A549 (cell line): Measurements from ENCODE around the gene IRF4. TPM values are rescaled to one million over a fixed set of nuclear protein-coding genes. Genes with fewer than 3 reads are reported as not detected.

Source experiments
- ATAC-seq, 2 experiments: fragments of 200-7000 bp in 1 of 2; fragments of >200 bp in 1 of 2; cut with Nextera tagmentation in 1 of 2; cut with Tn5 transposase in 1 of 2; 3 replicates each; pipeline versions ENCODE4 v1.8.0 to v1.9.1; 2018 to 2020; ENCODE audit warnings: mild to moderate bottlenecking in 1 of 2, moderate library complexity in 1 of 2
- CTCF ChIA-PET: fragments of 300-600 bp; sonication (Branson Sonifier 250); formaldehyde crosslinking; extraction: SDS; loops from one replicate; lab custom pipeline; 2021; ENCODE audit warnings: antibody characterized with exemption, inconsistent platforms; lab: Yijun Ruan, JAX
- POLR2A ChIA-PET: fragments of 350-600 bp; formaldehyde crosslinking; extraction: SDS; loops from one replicate; lab custom pipeline; 2021; ENCODE audit warnings: antibody characterized with exemption, inconsistent platforms; lab: Yijun Ruan, JAX
- DNase-seq, 2 experiments: peaks; one replicate each; pipeline versions ENCODE4 v3.0.0 to v3.0.0-alpha.2; 2011 to 2016; ENCODE audit warnings: low read depth in 1 of 2, low spot score in 1 of 2
- FAIRE-seq: peaks from 2 replicates; lab custom pipeline; 2011; peaks lifted over from hg19 to GRCh38; lab: Jason Lieb, UNC
- H3K27ac ChIP-seq, 2 experiments: fragments of >200 bp; sonication (Bioruptor Twin); formaldehyde crosslinking; 3 replicates each; pipeline ENCODE4 v1.5.1; 2016 to 2017
- H3K4me1 ChIP-seq: fragments of >200 bp; sonication (Bioruptor Twin); formaldehyde crosslinking; 3 replicates; pipeline ENCODE4 v1.6.1; 2016
- H3K4me2 ChIP-seq: fragments of >200 bp; sonication (Bioruptor Twin); formaldehyde crosslinking; 3 replicates; pipeline ENCODE4 v1.6.1; 2016
- H3K4me3 ChIP-seq: fragments of >200 bp; sonication (Bioruptor Twin); formaldehyde crosslinking; 3 replicates; pipeline ENCODE4 v1.5.1; 2016
- H3K9me3 ChIP-seq: fragments of >200 bp; sonication (Bioruptor Twin); formaldehyde crosslinking; 3 replicates; pipeline ENCODE4 v1.6.1; 2016
- BHLHE40 ChIP-seq: IDR thresholded peaks from 2 replicates; pipeline ENCODE4 v1.6.1; 2012; ENCODE audit warnings: low read depth, low read length, inconsistent platforms
- CHD4 ChIP-seq: fragments of 200-600 bp; sonication (generic); IDR thresholded peaks from 2 replicates; pipeline ENCODE4 v1.6.1; 2016; ENCODE audit warnings: antibody characterized with exemption, mild to moderate bottlenecking, borderline replicate concordance
- EHF ChIP-seq: fragments of 250-450 bp; sonication (Bioruptor Pico); IDR thresholded peaks from 2 replicates; pipeline ENCODE4 v1.5.0; 2020; ENCODE audit warnings: mild to moderate bottlenecking
- EHMT2 ChIP-seq: fragments of 200-600 bp; sonication (generic); IDR thresholded peaks from 2 replicates; pipeline ENCODE4 v1.6.1; 2016; ENCODE audit warnings: antibody characterized with exemption, low read depth, mild to moderate bottlenecking, moderate library complexity
- FOSB ChIP-seq: fragments of 250-450 bp; sonication (Bioruptor Pico); IDR thresholded peaks from 2 replicates; pipeline ENCODE4 v1.5.0; 2020; ENCODE audit warnings: mild to moderate bottlenecking, moderate library complexity
- HDAC2 ChIP-seq: fragments of 200-600 bp; sonication (generic); IDR thresholded peaks from 2 replicates; pipeline ENCODE4 v1.6.1; 2016
- HOXB5 ChIP-seq: fragments of 250-450 bp; sonication (Bioruptor Pico); IDR thresholded peaks from 2 replicates; pipeline ENCODE4 v1.5.0; 2020; ENCODE audit warnings: mild to moderate bottlenecking, moderate library complexity
- KDM5A ChIP-seq: fragments of 200-600 bp; sonication (generic); IDR thresholded peaks from 2 replicates; pipeline ENCODE4 v1.6.1; 2016; ENCODE audit warnings: antibody characterized with exemption, mild to moderate bottlenecking
- MAFK ChIP-seq: fragments of 450-650 bp; IDR thresholded peaks from 2 replicates; pipeline ENCODE4 v1.6.1; 2014; ENCODE audit not compliant: partially characterized antibody
- MAZ ChIP-seq: fragments of 150-350 bp; IDR thresholded peaks from 2 replicates; pipeline ENCODE4 v1.6.1; 2014; ENCODE audit warnings: antibody characterized with exemption, low read depth, low read length, borderline replicate concordance
- RAD21 ChIP-seq, 2 experiments: fragments of >200 bp in 1 of 2; sonication (Bioruptor Twin) in 1 of 2; formaldehyde crosslinking in 1 of 2; IDR thresholded peaks in 1 of 2; conservative IDR thresholded peaks in 1 of 2; 2 replicates in 1 of 2; 3 replicates in 1 of 2; pipeline ENCODE4 v1.6.1; 2012 to 2018; ENCODE audit warnings: inconsistent platforms in 1 of 2
- RARB ChIP-seq: fragments of 250-450 bp; sonication (Bioruptor Pico); IDR thresholded peaks from 2 replicates; pipeline ENCODE4 v1.8.0; 2021; ENCODE audit warnings: mild to moderate bottlenecking, moderate library complexity
- RCOR1 ChIP-seq: fragments of 150-350 bp; IDR thresholded peaks from 2 replicates; pipeline ENCODE4 v1.6.1; 2014; ENCODE audit warnings: antibody characterized with exemption, low read length, low read depth
- RFX5 ChIP-seq: fragments of 450-650 bp; IDR thresholded peaks from 2 replicates; pipeline ENCODE4 v1.7.1; 2014; ENCODE audit warnings: antibody characterized with exemption, mild to moderate bottlenecking, moderate library complexity
- SREBF2 ChIP-seq: fragments of 450-650 bp; IDR thresholded peaks from 2 replicates; pipeline ENCODE4 v1.6.1; 2014; ENCODE audit warnings: mild to moderate bottlenecking, moderate library complexity
- TFCP2L1 ChIP-seq: fragments of 250-450 bp; sonication (Bioruptor Pico); IDR thresholded peaks from 2 replicates; pipeline ENCODE4 v1.5.0; 2021; ENCODE audit warnings: mild to moderate bottlenecking
- ZC3H11A ChIP-seq: fragments of 450-650 bp; IDR thresholded peaks from 2 replicates; pipeline ENCODE4 v1.6.1; 2014; ENCODE audit warnings: antibody characterized with exemption, mild to moderate bottlenecking
- whole genome bisulfite sequencing: methylation state at CpG from one replicate; pipeline ENCODE4 v1.1.6; 2017; ENCODE audit errors: missing lambda C conversion rate; 5-methylcytosine and 5-hydroxymethylcytosine counted together
- polyA plus RNA-seq, 4 experiments: library from polyadenylated mRNA; depleted of rRNA in 3 of 4; stranded (reverse); fragments of >200 nt; fragmentation: RNase III in 1 of 4; extraction: RNeasy Plus Mini Kit Qiagen cat#74134 plus additional on column Dnase treatment in 1 of 4; gene quantifications; 2 replicates in 3 of 4; 3 replicates in 1 of 4; pipeline ENCODE4 v1.2.3, GENCODE V29; 2011 to 2017
- TF ChIP-seq, protein P1 (sequence below): fragments of 150-350 bp; IDR thresholded peaks from 2 replicates; pipeline ENCODE4 v1.6.1; 2014; ENCODE audit warnings: low read depth, mild to moderate bottlenecking, low read length
- TF ChIP-seq, protein P2 (sequence below): fragments of 250-450 bp; sonication (Bioruptor Pico); IDR thresholded peaks from 2 replicates; pipeline ENCODE4 v1.5.0; 2021; ENCODE audit warnings: mild to moderate bottlenecking, moderate library complexity, borderline replicate concordance
- TF ChIP-seq, protein P3 (sequence below): fragments of 250-450 bp; sonication (Bioruptor Pico); IDR thresholded peaks from 2 replicates; pipeline ENCODE4 v1.5.0; 2020; ENCODE audit warnings: low read depth, mild to moderate bottlenecking, moderate library complexity
- TF ChIP-seq, protein P4 (sequence below): fragments of 450-650 bp; IDR thresholded peaks from 2 replicates; pipeline ENCODE4 v1.6.1; 2014; ENCODE audit warnings: antibody characterized with exemption
- TF ChIP-seq, protein P5 (sequence below): fragments of >200 bp; sonication (Bioruptor Twin); formaldehyde crosslinking; IDR thresholded peaks from 3 replicates; pipeline ENCODE4 v1.6.1; 2016

Gene IRF4
- polyA plus RNA-seq, 2 of the 4 experiments (the other 2 are of a cell fraction) = 0.03 TPM

DNA sequence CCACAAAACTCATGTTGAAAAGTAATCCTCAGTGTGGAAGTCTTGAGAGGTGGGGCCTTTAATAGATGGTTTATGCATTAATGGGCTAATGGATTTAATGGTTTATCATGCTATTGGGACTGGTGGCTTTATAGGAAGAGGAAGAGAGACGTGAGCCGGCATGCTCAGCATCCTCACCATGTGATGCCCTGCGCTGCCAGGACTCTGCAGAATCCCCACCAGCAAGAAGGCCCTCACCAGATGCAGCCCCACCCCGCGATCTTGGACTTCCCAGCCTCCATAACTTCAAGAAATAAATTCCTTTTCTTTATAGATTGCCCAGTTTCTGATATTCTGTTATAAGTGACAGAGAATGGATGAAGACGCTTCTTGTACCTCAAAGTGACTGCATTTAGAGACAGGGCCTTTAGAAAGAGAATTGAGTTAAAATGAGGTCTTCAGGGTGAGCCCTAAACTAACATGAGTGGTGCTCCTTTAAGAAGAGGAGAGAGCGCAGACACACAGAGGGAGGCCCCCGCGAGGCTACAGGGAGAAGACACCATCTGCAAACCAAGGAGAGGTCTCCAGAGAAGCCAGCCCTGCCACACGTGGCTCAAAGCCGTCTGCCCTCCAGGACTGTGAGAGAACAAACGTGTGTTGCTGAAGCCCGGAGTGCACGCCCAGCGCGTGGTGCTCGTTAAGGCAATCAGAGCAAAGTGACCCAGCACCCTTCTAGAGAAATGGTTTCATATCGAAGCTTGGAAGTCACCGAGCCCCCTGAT, 56.9 kb downstream of the IRF4 start (continued):
- TF ChIP-seq, protein P1, sequence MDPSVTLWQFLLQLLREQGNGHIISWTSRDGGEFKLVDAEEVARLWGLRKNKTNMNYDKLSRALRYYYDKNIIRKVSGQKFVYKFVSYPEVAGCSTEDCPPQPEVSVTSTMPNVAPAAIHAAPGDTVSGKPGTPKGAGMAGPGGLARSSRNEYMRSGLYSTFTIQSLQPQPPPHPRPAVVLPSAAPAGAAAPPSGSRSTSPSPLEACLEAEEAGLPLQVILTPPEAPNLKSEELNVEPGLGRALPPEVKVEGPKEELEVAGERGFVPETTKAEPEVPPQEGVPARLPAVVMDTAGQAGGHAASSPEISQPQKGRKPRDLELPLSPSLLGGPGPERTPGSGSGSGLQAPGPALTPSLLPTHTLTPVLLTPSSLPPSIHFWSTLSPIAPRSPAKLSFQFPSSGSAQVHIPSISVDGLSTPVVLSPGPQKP = no peak
- TF ChIP-seq RFX5 = no peak
- TF ChIP-seq, protein P2, sequence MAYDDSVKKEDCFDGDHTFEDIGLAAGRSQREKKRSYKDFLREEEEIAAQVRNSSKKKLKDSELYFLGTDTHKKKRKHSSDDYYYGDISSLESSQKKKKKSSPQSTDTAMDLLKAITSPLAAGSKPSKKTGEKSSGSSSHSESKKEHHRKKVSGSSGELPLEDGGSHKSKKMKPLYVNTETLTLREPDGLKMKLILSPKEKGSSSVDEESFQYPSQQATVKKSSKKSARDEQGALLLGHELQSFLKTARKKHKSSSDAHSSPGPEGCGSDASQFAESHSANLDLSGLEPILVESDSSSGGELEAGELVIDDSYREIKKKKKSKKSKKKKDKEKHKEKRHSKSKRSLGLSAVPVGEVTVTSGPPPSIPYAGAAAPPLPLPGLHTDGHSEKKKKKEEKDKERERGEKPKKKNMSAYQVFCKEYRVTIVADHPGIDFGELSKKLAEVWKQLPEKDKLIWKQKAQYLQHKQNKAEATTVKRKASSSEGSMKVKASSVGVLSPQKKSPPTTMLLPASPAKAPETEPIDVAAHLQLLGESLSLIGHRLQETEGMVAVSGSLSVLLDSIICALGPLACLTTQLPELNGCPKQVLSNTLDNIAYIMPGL (CRISPR knock-in tag) = no peak
- TF ChIP-seq RARB (CRISPR knock-in tag) = no peak
- TF ChIP-seq KDM5A = no peak

DNA sequence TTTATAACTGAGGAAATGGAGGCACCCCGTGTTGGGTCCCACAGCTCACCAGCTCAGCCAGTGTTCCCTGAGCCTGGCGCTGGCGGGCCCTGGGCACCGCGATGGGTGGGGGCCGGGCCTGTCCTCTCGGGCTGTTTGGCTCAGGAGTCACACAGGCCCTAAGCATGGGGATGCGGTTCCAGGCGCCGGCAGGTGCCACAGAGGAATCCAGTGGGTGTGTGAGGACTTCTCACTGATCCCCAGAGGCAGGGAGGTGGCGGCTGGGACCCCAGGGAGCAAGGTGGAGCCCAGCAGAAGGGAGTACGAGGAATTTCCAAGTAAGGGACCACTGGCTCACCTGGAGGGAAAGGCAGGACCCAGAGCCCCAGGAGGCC, 57.5 kb downstream of the IRF4 start:
- ATAC-seq (no peak), DNase-seq (no peak), FAIRE-seq (no peak)
- TF ChIP-seq HDAC2 = no peak
- TF ChIP-seq EHMT2 = no peak
- no peak overlapping the region for H3K4me2 ChIP-seq
- H3K4me3 ChIP-seq = no peak overlapping the region
- CTCF ChIA-PET = interaction anchor here (1.0 kb wide), 1 partner anchor 14 kb away, joined by 3 read pairs; no protein-coding TSS in a partner anchor
- H3K4me1 ChIP-seq = no peaks in the 10 kb centered on the region
- POLR2A ChIA-PET = interaction anchor here (0.6 kb wide), 1 partner anchor 26 kb away, joined by 4 read pairs; no protein-coding TSS in a partner anchor
- WGBS = 75% methylated on average over 11 of the region's 12 CpGs
- no peaks in the 10 kb centered on the region for H3K9me3 ChIP-seq
- no peak overlapping the region for H3K27ac ChIP-seq

DNA sequence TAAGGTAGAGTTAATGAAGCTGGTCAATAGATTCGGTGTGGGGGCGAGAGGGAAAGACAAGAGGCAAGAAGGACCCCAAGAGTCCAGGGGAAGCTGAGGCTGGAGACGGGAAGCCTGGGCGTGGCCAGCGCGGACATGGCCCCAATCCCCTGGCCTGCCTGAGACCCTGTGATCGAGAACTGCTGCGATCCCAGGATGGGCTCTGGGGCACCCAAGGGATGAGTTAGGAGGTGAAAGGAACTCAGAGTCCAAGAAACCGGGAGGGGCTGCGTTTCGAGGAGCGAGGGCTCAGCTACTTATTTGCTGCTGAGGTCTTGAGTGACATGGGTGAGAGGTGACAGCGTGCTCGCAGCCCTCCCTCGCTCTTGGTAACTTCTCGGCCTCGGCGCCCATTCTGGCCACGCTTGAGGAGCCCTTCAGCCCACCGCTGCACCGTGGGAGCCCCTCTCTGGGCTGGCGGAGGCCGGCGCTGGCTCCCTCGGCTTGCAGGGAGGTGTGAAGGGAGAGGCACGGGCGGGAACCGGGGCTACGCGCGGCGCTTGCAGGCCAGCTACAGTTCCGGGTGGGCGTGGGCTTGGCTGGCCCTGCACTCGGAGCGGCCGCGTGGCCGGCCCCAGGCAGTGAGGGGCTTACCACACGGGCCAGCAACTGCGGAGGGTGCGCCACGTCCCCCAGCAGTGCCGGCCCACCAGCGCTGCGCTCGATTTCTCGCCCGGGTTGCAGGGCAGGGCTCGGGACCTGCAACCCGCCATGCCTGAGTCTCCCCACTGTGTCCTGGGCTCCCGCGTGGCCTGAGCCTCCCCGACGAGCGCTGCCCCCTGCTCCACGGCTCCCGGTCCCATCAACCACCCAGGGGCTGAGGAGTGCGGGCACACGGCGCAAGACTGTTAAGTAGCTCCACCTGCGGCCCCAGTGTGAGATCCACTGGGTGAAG, 58.2 kb downstream of the IRF4 start:
- H3K4me3 ChIP-seq = no peak overlapping the region
- TF ChIP-seq, protein P3, sequence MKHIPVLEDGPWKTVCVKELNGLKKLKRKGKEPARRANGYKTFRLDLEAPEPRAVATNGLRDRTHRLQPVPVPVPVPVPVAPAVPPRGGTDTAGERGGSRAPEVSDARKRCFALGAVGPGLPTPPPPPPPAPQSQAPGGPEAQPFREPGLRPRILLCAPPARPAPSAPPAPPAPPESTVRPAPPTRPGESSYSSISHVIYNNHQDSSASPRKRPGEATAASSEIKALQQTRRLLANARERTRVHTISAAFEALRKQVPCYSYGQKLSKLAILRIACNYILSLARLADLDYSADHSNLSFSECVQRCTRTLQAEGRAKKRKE = no peak
- TF ChIP-seq HDAC2 = no peak
- no peak for TF ChIP-seq EHF (CRISPR knock-in tag)
- TF ChIP-seq BHLHE40 = no peak
- no peak for TF ChIP-seq TFCP2L1 (CRISPR knock-in tag)
- TF ChIP-seq MAFK = no peak
- no peak for TF ChIP-seq CHD4
- FAIRE-seq (no peak), ATAC-seq (no peak), DNase-seq (no peak)
- 66% methylated on average over 26 of the region's 62 CpGs for WGBS
- no peaks in the 10 kb centered on the region for H3K9me3 ChIP-seq
- no peaks in the 10 kb centered on the region for H3K4me1 ChIP-seq
- POLR2A ChIA-PET = interaction anchor here (0.6 kb wide), 1 partner anchor 27 kb away, joined by 4 read pairs; no protein-coding TSS in a partner anchor
- CTCF ChIA-PET = interaction anchor here (0.6 to 1.0 kb wide), 2 partner anchors 14 to 29 kb away, joined by 3 read pairs; no protein-coding TSS in a partner anchor
- H3K4me2 ChIP-seq = no peak overlapping the region
- H3K27ac ChIP-seq = no peak overlapping the region

DNA sequence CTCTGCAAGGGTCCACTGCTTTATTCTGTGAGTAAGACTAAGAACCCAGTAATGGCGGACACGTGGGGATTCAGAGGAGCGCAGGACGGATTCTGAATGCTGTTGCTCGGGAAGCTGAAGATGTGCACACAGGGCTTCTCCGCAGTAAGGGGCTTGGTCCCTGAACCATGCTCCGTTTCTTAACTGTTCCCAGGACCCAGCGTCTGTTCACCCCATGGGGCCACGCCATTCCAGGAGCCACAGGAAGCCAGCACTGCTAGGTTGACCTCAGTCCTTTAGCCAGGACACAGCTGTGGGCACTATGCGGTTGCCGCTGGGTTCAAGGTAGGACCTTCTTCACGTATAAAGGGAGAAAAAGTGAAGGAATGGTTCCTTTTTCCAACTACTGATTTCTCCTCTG, 59.8 kb downstream of the IRF4 start:
- WGBS = 84% methylated on average over 11 of the region's 12 CpGs
- Histone ChIP-seq H3K4me1 (no peaks in the 10 kb centered on the region), H3K4me3 (no peak overlapping the region), H3K4me2 (no peak overlapping the region), H3K9me3 (no peaks in the 10 kb centered on the region), H3K27ac (no peak overlapping the region)
- ChIA-PET POLR2A (no interaction called here), CTCF (no interaction called here)
- no peak for DNase-seq
- FAIRE-seq = no peak
- no peak for ATAC-seq
- TF ChIP-seq BHLHE40 = no peak
- TF ChIP-seq, protein P4, sequence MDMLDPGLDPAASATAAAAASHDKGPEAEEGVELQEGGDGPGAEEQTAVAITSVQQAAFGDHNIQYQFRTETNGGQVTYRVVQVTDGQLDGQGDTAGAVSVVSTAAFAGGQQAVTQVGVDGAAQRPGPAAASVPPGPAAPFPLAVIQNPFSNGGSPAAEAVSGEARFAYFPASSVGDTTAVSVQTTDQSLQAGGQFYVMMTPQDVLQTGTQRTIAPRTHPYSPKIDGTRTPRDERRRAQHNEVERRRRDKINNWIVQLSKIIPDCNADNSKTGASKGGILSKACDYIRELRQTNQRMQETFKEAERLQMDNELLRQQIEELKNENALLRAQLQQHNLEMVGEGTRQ = no peak
- TF ChIP-seq HOXB5 (CRISPR knock-in tag) = no peak
- TF ChIP-seq, protein P3 = no peak
- TF ChIP-seq RAD21 (conservative IDR thresholded peaks at IDR 0.05 in 1 of 2, IDR thresholded peaks at IDR 0.05 in 1 of 2) = no peak
- TF ChIP-seq SREBF2 = no peak
- no peak for TF ChIP-seq ZC3H11A
- TF ChIP-seq MAZ = no peak
- TF ChIP-seq FOSB (CRISPR knock-in tag) = no peak
- TF ChIP-seq RCOR1 = no peak
- no peak for TF ChIP-seq RFX5
- TF ChIP-seq, protein P5, sequence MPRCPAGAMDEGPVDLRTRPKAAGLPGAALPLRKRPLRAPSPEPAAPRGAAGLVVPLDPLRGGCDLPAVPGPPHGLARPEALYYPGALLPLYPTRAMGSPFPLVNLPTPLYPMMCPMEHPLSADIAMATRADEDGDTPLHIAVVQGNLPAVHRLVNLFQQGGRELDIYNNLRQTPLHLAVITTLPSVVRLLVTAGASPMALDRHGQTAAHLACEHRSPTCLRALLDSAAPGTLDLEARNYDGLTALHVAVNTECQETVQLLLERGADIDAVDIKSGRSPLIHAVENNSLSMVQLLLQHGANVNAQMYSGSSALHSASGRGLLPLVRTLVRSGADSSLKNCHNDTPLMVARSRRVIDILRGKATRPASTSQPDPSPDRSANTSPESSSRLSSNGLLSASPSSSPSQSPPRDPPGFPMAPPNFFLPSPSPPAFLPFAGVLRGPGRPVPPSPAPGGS = no peak
